Measurements from ENCODE around the gene GRHL1. TPM values are rescaled to one million over a fixed set of nuclear protein-coding genes. Genes with fewer than 3 reads are reported as not detected.
A peak's percentile ranks its signal among the peaks of the same experiment; 100 is the strongest.

Gene GRHL1
- total and polyA plus RNA-seq, 9 of the 15 experiments (the other 6 are each of a cell fraction or from before 2014, with no cell fraction given), result 1.7 to 6.1 (median 4.7) TPM

- no peak for TF ChIP-seq JUND (IDR thresholded peaks at IDR 0.05; ENCODE audit: borderline replicate concordance, low read depth, low read length)
- no peak for TF ChIP-seq JUND (tag; IDR thresholded peaks at IDR 0.05; ENCODE audit: borderline replicate concordance, low read depth, low read length)
- no peak for TF ChIP-seq ZC3H11A (IDR thresholded peaks at IDR 0.05; ENCODE audit: low read depth, low read length)
- no peak for TF ChIP-seq ZNF280B (CRISPR knock-in tag; IDR thresholded peaks at IDR 0.05)
- TF ChIP-seq HNRNPH1 (optimal IDR thresholded peaks at IDR 0.05; ENCODE audit: low read depth, low read length), result no peak
These were observed 39.7 kb downstream of the GRHL1 start (continued) for GRCh38 chr2:9991221-9991620.

- WGBS (ENCODE audit: insufficient coverage, low coverage, missing lambda C conversion rate), result 62% methylated on average over 6 of the region's 6 CpGs
- CTCF ChIA-PET (ENCODE audit: low intra/inter-chr PET ratio), result no interaction called here
These were observed 40.4 kb downstream of the GRHL1 start for GRCh38 chr2:9991829-9992273.

More at GRCh38 chr2:9991829-9992273, 40.4 kb downstream of the GRHL1 start:
- H3K9me1 ChIP-seq (ENCODE audit: control insufficient read depth, insufficient read depth, low read length), result no peaks in the 10 kb centered on the region
- H3K4me2 ChIP-seq (ENCODE audit: insufficient read depth, low read length), result no peak overlapping the region
- no peaks in the 10 kb centered on the region for H3K27me3 ChIP-seq (ENCODE audit: control insufficient read depth in 2 of 2, insufficient read depth in 2 of 2, low read length in 2 of 2)
- H3K36me3 ChIP-seq (ENCODE audit: control insufficient read depth, insufficient read depth, low read length), result peaks cover 5% of the 10 kb centered on the region; the same call in 1 of the 3 replicates
- no peaks in the 10 kb centered on the region for H3K4me1 ChIP-seq (replicated peaks in 1 of 2; ENCODE audit: control insufficient read depth in 2 of 2, insufficient read depth in 2 of 2, low read length in 2 of 2)
- no peak overlapping the region for H3K9ac ChIP-seq (ENCODE audit: insufficient read depth in 1 of 2, low read depth in 2 of 2, low read length in 2 of 2)
- TF ChIP-seq SPI1 (IDR thresholded peaks at IDR 0.05; ENCODE audit: borderline replicate concordance, low read depth, low read length) (peak; percentile 63; the same call in 1 of the 2 replicates), ZNF3 (CRISPR knock-in tag; IDR thresholded peaks at IDR 0.05) (no peak), ZNF274 (IDR thresholded peaks at IDR 0.05; ENCODE audit: borderline replicate concordance, low read depth, low read length) (no peak)
- H3K27ac ChIP-seq (ENCODE audit: extremely low read depth, low read depth, low read length), result no peak overlapping the region
- no peak overlapping the region for H3K4me3 ChIP-seq
- no peaks in the 10 kb centered on the region for H3K9me3 ChIP-seq (replicated peaks; ENCODE audit: control insufficient read depth, insufficient read depth, low read depth, low read length)
- H4K20me1 ChIP-seq (replicated peaks; ENCODE audit: control insufficient read depth, insufficient read depth, low read length), result no peaks in the 10 kb centered on the region
- no peaks in the 10 kb centered on the region for H3K79me2 ChIP-seq (ENCODE audit: control insufficient read depth, insufficient read depth, low read length)
- no peak overlapping the region for H2AFZ ChIP-seq (ENCODE audit: low read depth, low read length)
- FAIRE-seq (no peak), ATAC-seq (no peak), DNase-seq (ENCODE audit: extremely low read depth in 1 of 4, low spot score in 3 of 4) (no peak)
- in situ Hi-C loops (cut with MboI), result no loop called here
- no TSS peak for BruUV-seq (replicated peaks)
- POLR2A ChIA-PET, result interaction anchor here (0.8 to 2.2 kb wide), 2 partner anchors 7 to 56 kb away, joined by 4 to 6 read pairs; no protein-coding TSS in a partner anchor
- intact Hi-C loops (cut with micrococcal nuclease), result no loop called here

All from K562 (cell line).